Measurements from ENCODE around the gene GLUL. TPM values are rescaled to one million over a fixed set of nuclear protein-coding genes. Genes with fewer than 3 reads are reported as not detected.
A peak's percentile ranks its signal among the peaks of the same experiment; 100 is the strongest.

Gene GLUL
- total and polyA plus RNA-seq, 2 of the 4 experiments (the other 2 are of a cell fraction) = 131 to 385 TPM

DNA sequence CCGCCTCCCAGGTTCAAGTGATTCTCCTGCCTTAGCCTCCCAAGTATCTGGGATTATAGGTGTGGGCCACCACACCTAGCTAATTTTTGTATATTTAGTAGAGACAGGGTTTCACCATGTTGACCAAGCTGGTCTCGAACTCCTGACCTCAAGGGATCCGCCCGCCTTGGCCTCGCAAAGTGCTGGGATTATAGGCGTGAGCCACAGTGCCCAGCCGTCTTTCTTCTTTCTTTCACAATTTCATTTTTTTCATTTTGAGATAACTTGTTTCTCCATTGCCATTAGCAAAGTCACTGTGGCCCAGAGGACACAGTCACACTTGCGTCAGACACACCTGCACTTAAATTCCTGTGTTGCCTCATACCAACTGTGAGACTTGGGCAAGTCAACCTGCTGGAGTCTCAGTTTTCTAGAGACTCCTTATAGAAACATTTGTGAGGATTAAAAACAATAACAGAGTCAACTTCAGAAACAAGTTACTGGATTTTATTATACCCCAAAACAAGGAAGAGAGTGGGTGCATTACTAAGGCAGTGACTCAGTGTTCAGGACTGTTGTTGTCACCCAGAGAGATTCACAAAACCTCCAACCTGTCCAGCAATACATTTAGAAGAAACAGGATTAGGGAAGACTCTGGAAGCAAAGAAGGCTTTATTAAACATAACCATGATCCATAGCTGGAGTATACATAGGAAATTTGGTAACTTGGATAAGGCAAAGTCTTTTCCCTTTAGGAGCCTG is 6.2 kb upstream of the GLUL start:
- Histone ChIP-seq H3K36me3 (ENCODE audit: control insufficient read depth, insufficient read depth, low read length) (no peaks in the 10 kb centered on the region), H3K9me1 (ENCODE audit: insufficient read depth, low read length) (no peaks in the 10 kb centered on the region), H4K5ac (ENCODE audit: low read depth, low read length) (no peak overlapping the region), H3K4me2 (ENCODE audit: low read depth, low read length) (no peak overlapping the region), H4K20me1 (ENCODE audit: insufficient read depth, low read length) (no peaks in the 10 kb centered on the region), H2BK20ac (ENCODE audit: low read depth, low read length) (no peak overlapping the region), H2BK5ac (ENCODE audit: low read depth, low read length, poor library complexity, severe bottlenecking) (no peak overlapping the region), H2AFZ (replicated peaks; ENCODE audit: low read length, poor library complexity) (no peak overlapping the region), H3K23ac (ENCODE audit: low read depth, low read length) (no peak overlapping the region), H2AK9ac (replicated peaks; ENCODE audit: low read depth, low read length, poor library complexity) (no peak overlapping the region), H3K79me1 (ENCODE audit: low read depth in 1 of 2, low read length in 2 of 2) (0 out of 4 replicates have a peak, but pooled peaks cover 0 to 1% of the 10 kb centered on the region in 2 experiments), H2AK5ac (ENCODE audit: low read depth, low read length) (no peak overlapping the region), H2BK15ac (ENCODE audit: low read depth, low read length) (no peak overlapping the region), H4K8ac (ENCODE audit: low read depth in 2 of 2, low read length in 2 of 2) (no peak overlapping the region), H4K91ac (ENCODE audit: insufficient read depth, low read depth, low read length) (no peak overlapping the region), H3K27me3 (ENCODE audit: control insufficient read depth, insufficient read depth, low read length) (no peaks in the 10 kb centered on the region), H3K18ac (ENCODE audit: low read depth, low read length) (no peak overlapping the region), H3K4ac (ENCODE audit: low read depth, low read length) (no peak overlapping the region), H2BK120ac (ENCODE audit: low read depth, low read length) (no peak overlapping the region), H3K9ac (ENCODE audit: low read depth, low read length) (no peak overlapping the region), H3K27ac (ENCODE audit: insufficient read depth, low read length) (no peak overlapping the region), H3K9me3 (ENCODE audit: control insufficient read depth, insufficient read depth, low read length) (no peaks in the 10 kb centered on the region), H3K14ac (replicated peaks; ENCODE audit: low read depth, low read length) (no peak overlapping the region), H3K4me3 (ENCODE audit: insufficient read depth, low read depth, low read length) (no peak overlapping the region), H3K56ac (ENCODE audit: extremely low read depth, insufficient read depth, low read length) (no peak overlapping the region), H3K4me1 (ENCODE audit: control insufficient read depth, insufficient read depth, low read length) (no peaks in the 10 kb centered on the region; the same call in none of the 2 replicates)
- ChIA-PET POLR2A (ENCODE audit: unreplicated experiment) (no interaction called here), CTCF (interaction anchor here (0.6 to 3.5 kb wide), 2 partner anchors 253 to 326 kb away, joined by 4 to 81 read pairs; no protein-coding TSS in a partner anchor)
- ATAC-seq (ENCODE audit: low read depth) = no peak; the same call in 1 of the 2 replicates
- peak; percentile 33 for DNase-seq
- dilution Hi-C loops (cut with HindIII; ENCODE audit: low sequenced_read_pairs, unreplicated experiment) = no loop called here
- BruUV-seq (replicated peaks) = no TSS peak
- intact Hi-C loops (cut with micrococcal nuclease) = loop anchor here (5.0 kb wide), 1 partner anchor 1206 kb away; no protein-coding TSS in a partner anchor
- in situ Hi-C loops (cut with MboI; ENCODE audit: low sequenced_read_pairs) = loop anchor here (5.0 to 10.0 kb wide), 3 partner anchors 256 to 921 kb away; no protein-coding TSS in a partner anchor
- WGBS, 2 experiments (ENCODE audit: extremely low coverage in 2 of 2, insufficient read length in 1 of 2) = 75% methylated on average over 5 of the region's 8 CpGs; no CpG with 5 or more reads in 1 of the 2 experiments
- TF ChIP-seq, protein P1, sequence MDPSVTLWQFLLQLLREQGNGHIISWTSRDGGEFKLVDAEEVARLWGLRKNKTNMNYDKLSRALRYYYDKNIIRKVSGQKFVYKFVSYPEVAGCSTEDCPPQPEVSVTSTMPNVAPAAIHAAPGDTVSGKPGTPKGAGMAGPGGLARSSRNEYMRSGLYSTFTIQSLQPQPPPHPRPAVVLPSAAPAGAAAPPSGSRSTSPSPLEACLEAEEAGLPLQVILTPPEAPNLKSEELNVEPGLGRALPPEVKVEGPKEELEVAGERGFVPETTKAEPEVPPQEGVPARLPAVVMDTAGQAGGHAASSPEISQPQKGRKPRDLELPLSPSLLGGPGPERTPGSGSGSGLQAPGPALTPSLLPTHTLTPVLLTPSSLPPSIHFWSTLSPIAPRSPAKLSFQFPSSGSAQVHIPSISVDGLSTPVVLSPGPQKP (IDR thresholded peaks at IDR 0.05; ENCODE audit: borderline replicate concordance, low read depth, low read length) = no peak
- no peak for TF ChIP-seq BHLHE40 (IDR thresholded peaks at IDR 0.05; ENCODE audit: low read depth, low read length)
- TF ChIP-seq MAZ (IDR thresholded peaks at IDR 0.05; ENCODE audit: borderline replicate concordance, low read depth, low read length) = no peak
- TF ChIP-seq MXI1 (IDR thresholded peaks at IDR 0.05; ENCODE audit: borderline replicate concordance, low read depth, low read length) = no peak
- no peak for TF ChIP-seq POLR2A (IDR thresholded peaks at IDR 0.05; ENCODE audit: low read depth, low read length)
- TF ChIP-seq FOS (IDR thresholded peaks at IDR 0.05; ENCODE audit: low read depth, low read length) = no peak
- TF ChIP-seq MAFK (IDR thresholded peaks at IDR 0.05; ENCODE audit: low read depth, low read length) = no peak
- TF ChIP-seq, protein P2, sequence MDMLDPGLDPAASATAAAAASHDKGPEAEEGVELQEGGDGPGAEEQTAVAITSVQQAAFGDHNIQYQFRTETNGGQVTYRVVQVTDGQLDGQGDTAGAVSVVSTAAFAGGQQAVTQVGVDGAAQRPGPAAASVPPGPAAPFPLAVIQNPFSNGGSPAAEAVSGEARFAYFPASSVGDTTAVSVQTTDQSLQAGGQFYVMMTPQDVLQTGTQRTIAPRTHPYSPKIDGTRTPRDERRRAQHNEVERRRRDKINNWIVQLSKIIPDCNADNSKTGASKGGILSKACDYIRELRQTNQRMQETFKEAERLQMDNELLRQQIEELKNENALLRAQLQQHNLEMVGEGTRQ (IDR thresholded peaks at IDR 0.05; ENCODE audit: low read depth, low read length) = no peak
- TF ChIP-seq RCOR1 (IDR thresholded peaks at IDR 0.05; ENCODE audit: insufficient replicate concordance, low read length) = no peak
- TF ChIP-seq NFE2L2 (IDR thresholded peaks at IDR 0.05; ENCODE audit: low read depth, low read length) = no peak
- no peak for TF ChIP-seq CEBPB (IDR thresholded peaks at IDR 0.05; ENCODE audit: low read depth, low read length)
- TF ChIP-seq, protein P3, sequence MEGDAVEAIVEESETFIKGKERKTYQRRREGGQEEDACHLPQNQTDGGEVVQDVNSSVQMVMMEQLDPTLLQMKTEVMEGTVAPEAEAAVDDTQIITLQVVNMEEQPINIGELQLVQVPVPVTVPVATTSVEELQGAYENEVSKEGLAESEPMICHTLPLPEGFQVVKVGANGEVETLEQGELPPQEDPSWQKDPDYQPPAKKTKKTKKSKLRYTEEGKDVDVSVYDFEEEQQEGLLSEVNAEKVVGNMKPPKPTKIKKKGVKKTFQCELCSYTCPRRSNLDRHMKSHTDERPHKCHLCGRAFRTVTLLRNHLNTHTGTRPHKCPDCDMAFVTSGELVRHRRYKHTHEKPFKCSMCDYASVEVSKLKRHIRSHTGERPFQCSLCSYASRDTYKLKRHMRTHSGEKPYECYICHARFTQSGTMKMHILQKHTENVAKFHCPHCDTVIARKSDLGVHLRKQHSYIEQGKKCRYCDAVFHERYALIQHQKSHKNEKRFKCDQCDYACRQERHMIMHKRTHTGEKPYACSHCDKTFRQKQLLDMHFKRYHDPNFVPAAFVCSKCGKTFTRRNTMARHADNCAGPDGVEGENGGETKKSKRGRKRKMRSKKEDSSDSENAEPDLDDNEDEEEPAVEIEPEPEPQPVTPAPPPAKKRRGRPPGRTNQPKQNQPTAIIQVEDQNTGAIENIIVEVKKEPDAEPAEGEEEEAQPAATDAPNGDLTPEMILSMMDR (conservative IDR thresholded peaks at IDR 0.05; ENCODE audit: low read depth, low read length) = no peak
